IPS DF 6.9 (cell line): ENCODE results near the gene RNASE3.
"Not testable (repeated sequence)": the region's sequence is repeated elsewhere in the genome, so short reads cannot be mapped to it uniquely, and the experiment has no call there.

Source experiments
- DNase-seq: peaks from one replicate; pipeline ENCODE4 v3.0.0-alpha.2; 2013; ENCODE audit warnings: low read depth, low spot score
- H3K27ac ChIP-seq: one replicate; pipeline ENCODE4 v1.5.1; 2013; ENCODE audit warnings: low read length, control low read depth
- H3K27me3 ChIP-seq: 2 replicates; pipeline ENCODE4 v1.6.1; 2013; ENCODE audit warnings: mild to moderate bottlenecking, low read length; ENCODE audit not compliant: control insufficient read depth, insufficient read depth
- H3K36me3 ChIP-seq: 2 replicates; pipeline ENCODE4 v1.6.1; 2013; ENCODE audit warnings: low read length; ENCODE audit not compliant: control insufficient read depth, insufficient read depth
- H3K4me1 ChIP-seq: 2 replicates; pipeline ENCODE4 v1.6.1; 2013; ENCODE audit warnings: low read length; ENCODE audit not compliant: control insufficient read depth, insufficient read depth
- H3K4me3 ChIP-seq: 2 replicates; pipeline ENCODE4 v1.5.1; 2013; ENCODE audit warnings: mild to moderate bottlenecking, low read length
- H3K9me3 ChIP-seq: 2 replicates; pipeline ENCODE4 v1.6.1; 2013; ENCODE audit warnings: low read length, inconsistent platforms; ENCODE audit not compliant: control insufficient read depth, insufficient read depth
- WGBS: extraction: QIAGEN DNeasy Blood & Tissue Kit; methylation state at CpG from one replicate; pipeline ENCODE4 v1.1.7; 2013; ENCODE audit warnings: mixed read lengths, missing lambda C conversion rate; ENCODE audit not compliant: insufficient read length, insufficient coverage; 5-methylcytosine and 5-hydroxymethylcytosine counted together

RNASE3 gene

DNA sequence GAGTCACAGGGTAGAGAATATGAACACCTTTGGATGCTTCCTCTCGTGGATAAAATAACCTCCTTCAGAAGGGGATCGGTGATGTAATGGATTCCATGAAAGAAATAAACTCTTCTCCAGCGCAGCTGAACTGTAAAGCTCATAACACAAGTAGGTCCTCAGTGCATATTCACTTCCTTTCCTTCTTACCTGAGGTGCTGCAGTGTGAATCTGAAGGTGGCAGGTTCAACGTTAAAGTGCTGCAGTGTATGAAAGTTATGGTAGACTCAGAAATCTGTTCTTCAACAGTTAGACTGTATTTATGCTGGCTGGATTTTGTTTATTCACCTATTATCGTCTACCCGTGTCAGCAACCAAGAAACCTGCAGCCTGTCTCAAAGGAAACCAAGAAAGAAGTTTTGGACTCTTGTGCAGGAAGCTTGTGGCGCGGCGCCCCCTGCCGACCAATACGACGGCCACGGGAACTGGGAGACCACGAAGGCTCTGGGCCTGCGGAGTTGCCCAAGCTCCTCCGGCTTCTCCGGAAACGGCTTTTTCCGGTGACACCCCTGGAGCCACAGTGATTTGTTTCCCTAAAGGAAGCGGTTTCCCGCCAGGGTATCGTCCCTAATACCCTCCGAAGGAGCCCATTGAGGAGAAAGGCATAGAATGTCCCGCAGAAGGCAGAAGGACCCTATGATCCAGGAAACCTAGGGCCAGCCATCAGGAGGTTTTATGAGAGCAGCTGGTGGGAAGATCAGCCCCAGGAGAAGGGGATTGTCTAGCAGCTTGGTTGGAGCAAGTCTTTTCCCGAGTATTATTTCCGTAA lies 17.6 kb upstream of the RNASE3 start:
- peak overlapping the region; percentile 7; the same call in 1 of the 2 replicates for H3K4me3 ChIP-seq
- WGBS, result no CpG with 5 or more reads among the region's 26 CpGs

DNA sequence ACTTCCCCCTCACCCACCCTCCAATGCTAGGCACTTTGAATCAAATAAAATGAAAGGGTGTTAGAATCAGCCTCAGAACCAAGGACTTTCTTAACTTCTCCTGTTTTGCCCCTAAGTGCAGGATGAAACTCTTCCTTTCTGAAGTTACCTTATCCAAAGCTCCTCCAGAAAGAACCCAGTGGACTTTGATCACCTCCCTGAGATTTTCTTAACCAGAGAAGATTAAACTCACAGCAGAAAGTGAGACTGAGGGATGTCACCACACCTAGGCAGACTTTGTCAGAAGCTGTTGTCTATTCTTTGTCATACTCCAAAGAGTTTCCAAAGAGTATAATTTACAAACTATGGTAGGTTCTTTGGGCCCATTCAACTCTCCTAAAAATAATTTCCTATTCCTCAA lies 14.2 kb upstream of the RNASE3 start:
- DNase-seq, result no peak
- H3K27me3 ChIP-seq, result no peaks in the 10 kb centered on the region
- no peak overlapping the region for H3K4me3 ChIP-seq
- H3K36me3 ChIP-seq, result no peaks in the 10 kb centered on the region
- H3K9me3 ChIP-seq, result no peaks in the 10 kb centered on the region
- H3K4me1 ChIP-seq, result no peaks in the 10 kb centered on the region
- H3K27ac ChIP-seq, result no peak overlapping the region

More for the DNA sequence above, 17.6 kb upstream of the RNASE3 start:
- DNase-seq, result peak; percentile 77
- H3K4me1 ChIP-seq, result no peaks in the 10 kb centered on the region
- no peaks in the 10 kb centered on the region for H3K9me3 ChIP-seq
- H3K27ac ChIP-seq, result no peak overlapping the region
- no peaks in the 10 kb centered on the region for H3K36me3 ChIP-seq
- no peaks in the 10 kb centered on the region for H3K27me3 ChIP-seq

DNA sequence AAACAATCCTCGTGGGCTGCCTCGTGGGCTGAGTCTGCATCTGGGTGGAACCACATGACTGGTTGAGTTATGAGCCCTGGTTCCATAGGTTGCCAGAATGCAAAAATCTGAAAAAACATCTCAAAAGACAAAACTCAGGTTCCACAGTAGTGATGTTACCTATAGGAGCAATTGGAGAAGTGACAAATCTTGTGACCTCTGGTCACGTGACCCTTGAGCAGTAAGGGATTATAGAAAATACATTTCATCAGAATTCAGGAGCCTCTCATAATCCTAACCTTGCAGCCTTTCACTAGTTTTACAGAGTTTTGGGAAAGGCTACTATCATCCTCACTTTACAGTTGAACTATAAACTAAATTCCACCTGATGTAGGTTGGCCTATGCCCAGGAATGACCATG lies 12.5 kb upstream of the RNASE3 start:
- H3K36me3 ChIP-seq, result no peaks in the 10 kb centered on the region
- H3K4me1 ChIP-seq, result no peaks in the 10 kb centered on the region
- H3K27ac ChIP-seq, result no peak overlapping the region
- H3K4me3 ChIP-seq, result no peak overlapping the region
- H3K27me3 ChIP-seq, result no peaks in the 10 kb centered on the region
- DNase-seq, result no peak
- WGBS, result no CpG with 5 or more reads among the region's 3 CpGs
- no peaks in the 10 kb centered on the region for H3K9me3 ChIP-seq

DNA sequence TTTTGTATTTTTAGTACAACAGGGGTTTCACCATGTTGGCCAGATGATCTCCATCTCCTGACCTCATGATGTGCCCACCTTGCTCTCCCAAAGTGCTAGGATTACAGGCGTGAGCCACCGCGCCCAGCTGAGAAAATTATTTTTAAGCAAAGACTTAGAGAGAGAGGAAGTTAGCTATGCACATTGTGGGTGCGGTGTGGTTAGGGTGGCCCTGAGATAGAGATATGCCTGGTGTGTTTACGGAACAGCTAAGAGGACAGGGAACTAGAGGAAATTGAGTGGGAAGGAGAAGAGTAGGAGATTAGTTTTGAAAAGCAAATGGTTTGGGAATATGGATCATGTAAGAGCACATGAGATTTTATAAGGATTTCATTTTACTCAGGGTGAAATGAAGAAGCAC lies 10.0 kb upstream of the RNASE3 start:
- H3K4me1 ChIP-seq, DNase-seq: not testable (repeated sequence)
- WGBS, result no CpG with 5 or more reads among the region's 5 CpGs

DNA sequence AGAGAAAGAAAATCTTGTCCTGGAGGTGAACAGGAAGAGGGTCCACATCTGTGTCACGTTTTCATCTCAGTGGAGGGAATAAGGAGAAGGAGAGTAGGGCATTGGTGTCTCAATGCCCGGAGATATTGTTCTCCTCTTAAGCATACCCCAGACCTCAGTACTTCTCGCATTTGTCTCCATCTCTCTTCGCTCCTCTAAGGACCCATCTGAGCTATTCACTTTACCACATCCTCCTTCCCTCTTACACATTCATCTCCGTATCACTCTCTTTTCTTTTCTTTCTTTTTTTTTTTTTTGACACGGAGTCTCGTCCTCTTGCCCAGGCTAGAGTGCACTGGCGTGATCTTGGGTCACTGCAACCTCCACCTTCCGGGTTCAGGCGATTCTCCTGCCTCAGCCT lies 8.4 kb upstream of the RNASE3 start:
- DNase-seq, result not testable (repeated sequence)
- WGBS, result no CpG with 5 or more reads among the region's 10 CpGs

More for the DNA sequence above, 10.0 kb upstream of the RNASE3 start:
- not testable (repeated sequence) for H3K9me3 ChIP-seq, H3K27me3 ChIP-seq, H3K36me3 ChIP-seq, H3K27ac ChIP-seq, H3K4me3 ChIP-seq

DNA sequence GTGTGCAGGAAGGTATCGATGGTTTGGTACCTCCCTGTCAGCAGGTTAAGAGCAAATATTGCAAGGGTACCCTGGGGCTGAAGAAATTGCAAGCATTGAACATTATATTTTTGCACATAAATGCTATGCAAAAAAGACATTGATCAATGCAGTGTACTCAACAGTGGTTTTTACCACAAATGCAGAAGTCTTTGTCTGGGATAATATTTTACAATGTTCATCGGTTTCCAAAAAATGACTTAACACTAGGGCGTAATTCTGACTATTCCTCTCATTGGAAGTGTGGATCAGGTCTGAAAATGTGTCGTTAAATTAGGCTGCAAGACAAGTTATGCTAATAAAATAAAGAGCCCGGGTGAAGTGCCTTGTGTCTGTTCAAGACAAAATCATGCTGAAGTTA lies 2.8 kb upstream of the RNASE3 start:
- not testable (repeated sequence) for DNase-seq, H3K27ac ChIP-seq, H3K4me1 ChIP-seq, H3K36me3 ChIP-seq, H3K27me3 ChIP-seq, H3K9me3 ChIP-seq, H3K4me3 ChIP-seq
- WGBS, result no CpG with 5 or more reads among the region's 5 CpGs

More for the DNA sequence above, 8.4 kb upstream of the RNASE3 start:
- not testable (repeated sequence) for H3K36me3 ChIP-seq, H3K27me3 ChIP-seq, H3K4me3 ChIP-seq, H3K9me3 ChIP-seq, H3K27ac ChIP-seq, H3K4me1 ChIP-seq

DNA sequence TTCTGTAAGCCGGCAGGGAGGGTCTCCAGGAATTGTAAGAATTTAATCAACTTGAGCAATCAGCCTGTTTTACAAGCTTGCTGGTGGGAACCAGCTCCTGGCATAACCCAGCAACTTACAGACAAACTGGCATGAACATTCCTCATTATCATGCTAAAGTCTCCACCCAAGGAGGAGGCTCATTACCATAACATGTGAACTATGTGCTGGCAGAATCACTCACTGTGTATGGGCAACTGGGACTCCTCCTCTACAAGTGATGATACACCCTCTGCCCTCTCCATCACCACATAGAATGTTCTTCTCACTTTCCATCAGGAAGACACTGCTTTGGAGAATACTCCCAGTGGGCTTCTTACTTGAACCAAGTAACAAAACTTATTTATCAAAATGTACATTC lies 4.1 kb downstream of the RNASE3 start:
- WGBS, result no CpG with 5 or more reads among the region's 1 CpG
- not testable (repeated sequence) for H3K27me3 ChIP-seq

DNA sequence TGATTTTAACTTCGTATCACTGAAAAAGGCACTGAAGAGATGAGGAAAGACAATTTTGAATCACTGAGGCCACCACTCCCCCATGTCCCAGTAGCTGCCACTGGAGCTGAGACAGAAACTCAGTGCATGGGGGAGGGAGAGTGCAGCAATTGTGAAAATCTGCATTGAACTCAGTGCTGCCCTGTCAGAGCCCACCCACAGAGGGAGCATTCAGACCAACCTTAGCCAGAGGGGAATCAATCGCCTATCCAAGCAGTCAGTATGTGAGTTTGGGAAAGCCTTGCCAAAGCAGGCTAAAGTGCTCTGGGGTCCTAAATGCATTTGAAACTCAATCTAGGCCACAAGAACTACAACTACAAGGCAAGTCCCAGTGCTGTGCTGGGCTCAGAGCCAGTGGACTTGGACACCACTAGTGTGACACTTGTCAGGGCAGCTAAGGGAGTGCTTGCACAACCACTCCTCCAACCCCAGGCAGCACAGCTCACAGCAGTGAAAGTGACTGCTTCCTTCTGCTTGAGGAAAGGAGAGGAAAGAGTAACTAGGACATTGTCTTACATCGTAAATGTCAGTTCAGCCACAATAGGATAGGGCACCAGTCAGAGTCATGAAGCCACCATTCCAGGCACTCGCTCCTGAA lies 13.3 kb downstream of the RNASE3 start:
- peak; percentile 33 for DNase-seq
- H3K27me3 ChIP-seq, result no peaks in the 10 kb centered on the region
- no peaks in the 10 kb centered on the region; the same call in 1 of the 2 replicates for H3K9me3 ChIP-seq
- WGBS, result no CpG with 5 or more reads among the region's 4 CpGs
- 0 out of 2 replicates have a peak, but pooled peaks cover 1% of the 10 kb centered on the region for H3K4me1 ChIP-seq
- H3K27ac ChIP-seq, result no peak overlapping the region
- H3K4me3 ChIP-seq, result no peak overlapping the region
- no peaks in the 10 kb centered on the region for H3K36me3 ChIP-seq

More for the DNA sequence above, 4.1 kb downstream of the RNASE3 start:
- not testable (repeated sequence) for H3K9me3 ChIP-seq, H3K4me3 ChIP-seq, H3K36me3 ChIP-seq, H3K27ac ChIP-seq, H3K4me1 ChIP-seq, DNase-seq

DNA sequence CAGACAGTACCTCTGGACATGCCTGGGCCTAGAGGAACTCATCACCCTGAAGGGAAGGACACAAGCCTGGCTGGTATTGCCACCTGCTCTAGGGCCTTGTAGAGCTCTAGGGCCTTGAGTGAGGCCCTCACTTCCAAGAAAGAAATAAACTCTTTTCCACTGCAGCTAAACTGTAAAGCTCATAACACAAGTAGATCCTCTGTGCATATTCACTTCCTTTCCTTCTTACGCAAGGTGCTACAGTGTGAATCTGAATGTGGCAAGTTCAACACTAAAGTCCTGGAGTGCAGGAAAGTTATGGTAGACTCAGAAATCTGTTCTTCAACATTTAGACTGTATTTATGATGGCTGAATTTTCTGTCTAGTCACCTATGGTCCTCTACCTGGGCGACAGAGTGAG lies 14.5 kb downstream of the RNASE3 start:
- H3K4me3 ChIP-seq, result no peak overlapping the region
- no CpG with 5 or more reads among the region's 2 CpGs for WGBS
- no peak overlapping the region for H3K27ac ChIP-seq
- no peaks in the 10 kb centered on the region for H3K9me3 ChIP-seq
- H3K27me3 ChIP-seq, result no peaks in the 10 kb centered on the region
- no peaks in the 10 kb centered on the region for H3K36me3 ChIP-seq
- DNase-seq, result no peak
- 0 out of 2 replicates have a peak, but pooled peaks cover 1% of the 10 kb centered on the region for H3K4me1 ChIP-seq

DNA sequence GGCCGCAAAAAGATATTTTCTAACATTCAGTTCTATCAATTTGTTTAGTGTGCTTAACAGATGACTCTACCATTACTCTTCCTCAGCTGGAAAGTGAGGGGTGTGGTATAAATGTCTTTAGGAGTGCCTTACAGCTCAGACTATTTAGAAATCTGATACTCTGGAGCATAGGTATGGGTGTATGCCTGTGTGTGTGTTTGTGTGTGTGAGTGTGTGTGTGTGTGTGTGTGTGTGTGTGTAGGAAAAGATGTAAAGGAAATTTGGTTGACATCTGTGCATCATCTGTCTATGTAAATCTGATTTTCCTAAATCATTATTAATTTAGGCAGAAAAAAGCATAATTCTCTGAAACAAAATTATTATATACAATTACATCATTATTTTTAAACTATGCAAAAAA lies 16.0 kb downstream of the RNASE3 start:
- H3K27me3 ChIP-seq, result no peaks in the 10 kb centered on the region
- no CpG with 5 or more reads among the region's 1 CpG for WGBS

More for the DNA sequence above, 16.0 kb downstream of the RNASE3 start:
- Histone ChIP-seq H3K27ac (no peak overlapping the region), H3K4me1 (0 out of 2 replicates have a peak, but pooled peaks cover 1% of the 10 kb centered on the region), H3K4me3 (no peak overlapping the region), H3K36me3 (no peaks in the 10 kb centered on the region), H3K9me3 (no peaks in the 10 kb centered on the region)
- no peak for DNase-seq
